ENCODE results near the gene PI4K2A. TPM values are rescaled to one million over a fixed set of nuclear protein-coding genes. Genes with fewer than 3 reads are reported as not detected.
"Not testable (repeated sequence)": the region's sequence is repeated elsewhere in the genome, so short reads cannot be mapped to it uniquely, and the experiment has no call there.

PI4K2A gene
- total RNA-seq, 4 donors from 2014 or later = 11.6 to 23.5 (median 19.4) TPM

- peaks cover 0 to 57% (median 5%) of the 10 kb centered on the region in 4 donors for H3K4me1 ChIP-seq
- H3K27me3 ChIP-seq = no peaks in the 10 kb centered on the region
- no peak for TF ChIP-seq POLR2A (IDR thresholded peaks at IDR 0.05)
- TF ChIP-seq CTCF (IDR thresholded peaks at IDR 0.05) = peak in 1 of 6 experiments; percentile 5
- DNase-seq = no peak
- peak overlapping the region; percentile 83 to 97 (median 88) for H3K27ac ChIP-seq
- no peaks in the 10 kb centered on the region for H3K9me3 ChIP-seq
- H3K4me3 ChIP-seq = peak overlapping the region; percentile 55 to 92 (median 80)
- H3K36me3 ChIP-seq = no peaks in the 10 kb centered on the region
Observed at GRCh38 chr10:97686301-97686961, 46.0 kb downstream of the PI4K2A start.

GRCh38 chr10:97686962-97687784 lies 46.7 kb downstream of the PI4K2A start, which contains the start of gene AVPI1:
Gene AVPI1 (minus strand): TSS chr10:97687241. CDS start chr10:97679905, 7,336 bp downstream.
- peak within 1 kb of the TSS; percentile 55 to 92 (median 80) for H3K4me3 ChIP-seq
- no peaks in the 10 kb centered on the region for H3K9me3 ChIP-seq
- no peak for TF ChIP-seq CTCF (IDR thresholded peaks at IDR 0.05)
- TF ChIP-seq POLR2A (IDR thresholded peaks at IDR 0.05) = peak; percentile 99 to 100
- peak; percentile 96 to 99 (median 99) for DNase-seq
- peaks cover 0 to 53% (median 5%) of the 10 kb centered on the region in 4 donors for H3K4me1 ChIP-seq
- H3K27ac ChIP-seq = peak within 1 kb of the TSS; percentile 83 to 97 (median 88)
- H3K36me3 ChIP-seq = no peaks in the 10 kb centered on the region
- no peaks in the 10 kb centered on the region for H3K27me3 ChIP-seq

- peaks cover 0 to 44% (median 5%) of the 10 kb centered on the region in 4 donors for H3K4me1 ChIP-seq
Observed at GRCh38 chr10:97687785-97688781, 47.6 kb downstream of the PI4K2A start.

GRCh38 chr10:97689559-97690020 lies 49.1 kb downstream of the PI4K2A start:
- Histone ChIP-seq H3K4me3 (no peak overlapping the region), H3K27me3 (no peaks in the 10 kb centered on the region), H3K4me1 (peaks cover 0 to 33% (median 5%) of the 10 kb centered on the region in 4 donors), H3K36me3 (no peaks in the 10 kb centered on the region), H3K27ac (no peak overlapping the region), H3K9me3 (no peaks in the 10 kb centered on the region)
- TF ChIP-seq CTCF (IDR thresholded peaks at IDR 0.05) = no peak
- TF ChIP-seq POLR2A (IDR thresholded peaks at IDR 0.05) = no peak
- DNase-seq = no peak

More at GRCh38 chr10:97687785-97688781, 47.6 kb downstream of the PI4K2A start:
- no peak for TF ChIP-seq POLR2A (IDR thresholded peaks at IDR 0.05)
- TF ChIP-seq CTCF (IDR thresholded peaks at IDR 0.05) = no peak
- Histone ChIP-seq H3K27me3 (no peaks in the 10 kb centered on the region), H3K36me3 (no peaks in the 10 kb centered on the region), H3K27ac (peak overlapping the region; percentile 83 to 97 (median 88)), H3K4me3 (peak overlapping the region; percentile 55 to 92 (median 80)), H3K9me3 (no peaks in the 10 kb centered on the region)
- no peak for DNase-seq

- H3K9me3 ChIP-seq = no peaks in the 10 kb centered on the region
- H3K27ac ChIP-seq = no peak overlapping the region
- no peak for DNase-seq
- TF ChIP-seq POLR2A (IDR thresholded peaks at IDR 0.05) = no peak
- no peak overlapping the region for H3K4me3 ChIP-seq
- no peaks in the 10 kb centered on the region for H3K27me3 ChIP-seq
- H3K4me1 ChIP-seq = peaks cover 0 to 29% (median 5%) of the 10 kb centered on the region in 4 donors
- H3K36me3 ChIP-seq = no peaks in the 10 kb centered on the region
Observed at GRCh38 chr10:97690133-97690532, 49.7 kb downstream of the PI4K2A start.

- not testable (repeated sequence) for H3K4me1 ChIP-seq, H3K36me3 ChIP-seq, H3K27me3 ChIP-seq, H3K4me3 ChIP-seq, H3K9me3 ChIP-seq, DNase-seq, H3K27ac ChIP-seq
Observed at GRCh38 chr10:97698072-97698655, 57.7 kb downstream of the PI4K2A start.
